Parathyroid adenoma (tissue), 2 donors: ENCODE data around the gene PALLD.

ENCODE experiments used
- H2AFZ ChIP-seq: fragments of 300-600 bp; sonication (generic); one replicate; pipeline ENCODE4 v1.7.0; 2017; ENCODE audit warnings: antibody characterized with exemption, mild to moderate bottlenecking
- H3K27ac ChIP-seq: fragments of 300-600 bp; sonication (generic); one replicate; pipeline ENCODE4 v1.7.0; 2017
- H3K27me3 ChIP-seq: fragments of 300-600 bp; sonication (generic); one replicate; pipeline ENCODE4 v1.7.0; 2017; ENCODE audit warnings: low read length; ENCODE audit not compliant: control insufficient read depth, insufficient read depth
- H3K36me3 ChIP-seq: fragments of 300-600 bp; sonication (generic); one replicate; pipeline ENCODE4 v1.7.0; 2017; ENCODE audit warnings: low read length; ENCODE audit not compliant: control insufficient read depth, insufficient read depth
- H3K4me1 ChIP-seq: fragments of 300-600 bp; sonication (generic); one replicate; pipeline ENCODE4 v1.7.0; 2017; ENCODE audit warnings: control low read depth
- H3K4me2 ChIP-seq: fragments of 300-600 bp; sonication (generic); one replicate; pipeline ENCODE4 v1.7.0; 2017; ENCODE audit warnings: low read length
- H3K4me3 ChIP-seq: fragments of 300-600 bp; sonication (generic); one replicate; pipeline ENCODE4 v1.7.0; 2017; ENCODE audit warnings: low read depth, low read length
- H3K79me2 ChIP-seq: fragments of 300-600 bp; sonication (generic); one replicate; pipeline ENCODE4 v1.7.0; 2017; ENCODE audit warnings: control low read depth
- H3K9ac ChIP-seq: fragments of 300-600 bp; sonication (generic); one replicate; pipeline ENCODE4 v1.7.0; 2017; ENCODE audit warnings: mild to moderate bottlenecking
- H3K9me3 ChIP-seq: fragments of 300-600 bp; sonication (generic); one replicate; pipeline ENCODE4 v1.7.0; 2017; ENCODE audit warnings: low read length; ENCODE audit not compliant: control insufficient read depth
- TF ChIP-seq, protein P1 (sequence below): fragments of 300-600 bp; sonication (generic); IDR thresholded peaks from one replicate; pipeline ENCODE4 v1.7.0; 2017; ENCODE audit warnings: antibody characterized with exemption, mild to moderate bottlenecking
- donor health status: primary hyperparathyroidism.

The PALLD gene

DNA sequence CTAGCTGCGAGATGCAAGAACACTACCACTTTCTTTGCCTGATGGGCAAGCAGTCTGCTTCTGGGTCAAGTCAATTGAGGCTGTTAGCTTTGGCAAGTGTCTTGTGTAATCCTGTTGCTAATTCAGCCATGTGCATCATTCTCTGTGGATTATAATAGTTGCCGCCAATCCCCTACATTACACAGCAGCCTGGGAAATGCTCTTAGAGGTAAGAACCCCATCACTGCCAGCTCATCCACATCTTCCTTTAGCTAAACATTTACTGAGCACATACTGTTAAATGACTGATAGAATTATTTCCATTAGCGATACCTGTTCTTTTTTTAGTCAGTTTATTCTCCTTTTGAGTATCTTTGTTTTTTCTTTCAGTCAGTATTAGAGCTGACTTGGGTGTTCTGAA, 397.0 kb downstream of the PALLD start:
- H3K4me3 ChIP-seq, result no peak overlapping the region
- TF ChIP-seq, protein P1, sequence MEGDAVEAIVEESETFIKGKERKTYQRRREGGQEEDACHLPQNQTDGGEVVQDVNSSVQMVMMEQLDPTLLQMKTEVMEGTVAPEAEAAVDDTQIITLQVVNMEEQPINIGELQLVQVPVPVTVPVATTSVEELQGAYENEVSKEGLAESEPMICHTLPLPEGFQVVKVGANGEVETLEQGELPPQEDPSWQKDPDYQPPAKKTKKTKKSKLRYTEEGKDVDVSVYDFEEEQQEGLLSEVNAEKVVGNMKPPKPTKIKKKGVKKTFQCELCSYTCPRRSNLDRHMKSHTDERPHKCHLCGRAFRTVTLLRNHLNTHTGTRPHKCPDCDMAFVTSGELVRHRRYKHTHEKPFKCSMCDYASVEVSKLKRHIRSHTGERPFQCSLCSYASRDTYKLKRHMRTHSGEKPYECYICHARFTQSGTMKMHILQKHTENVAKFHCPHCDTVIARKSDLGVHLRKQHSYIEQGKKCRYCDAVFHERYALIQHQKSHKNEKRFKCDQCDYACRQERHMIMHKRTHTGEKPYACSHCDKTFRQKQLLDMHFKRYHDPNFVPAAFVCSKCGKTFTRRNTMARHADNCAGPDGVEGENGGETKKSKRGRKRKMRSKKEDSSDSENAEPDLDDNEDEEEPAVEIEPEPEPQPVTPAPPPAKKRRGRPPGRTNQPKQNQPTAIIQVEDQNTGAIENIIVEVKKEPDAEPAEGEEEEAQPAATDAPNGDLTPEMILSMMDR, result no peak
- no peaks in the 10 kb centered on the region for H3K4me1 ChIP-seq
- no peaks in the 10 kb centered on the region for H3K36me3 ChIP-seq
- H3K27ac ChIP-seq, result no peak overlapping the region
- H3K4me2 ChIP-seq, result no peak overlapping the region
- no peak overlapping the region for H3K9ac ChIP-seq
- no peaks in the 10 kb centered on the region for H3K79me2 ChIP-seq
- H3K27me3 ChIP-seq, result no peaks in the 10 kb centered on the region
- H2AFZ ChIP-seq, result no peak overlapping the region
- H3K9me3 ChIP-seq, result no peaks in the 10 kb centered on the region

GRCh38 chr4:168900080-168900479, 403.2 kb downstream of the PALLD start:
- Histone ChIP-seq H3K9ac (no peak overlapping the region), H3K4me2 (no peak overlapping the region), H3K4me1 (no peaks in the 10 kb centered on the region), H2AFZ (no peak overlapping the region), H3K9me3 (no peaks in the 10 kb centered on the region), H3K36me3 (no peaks in the 10 kb centered on the region), H3K27ac (no peak overlapping the region), H3K27me3 (no peaks in the 10 kb centered on the region), H3K79me2 (no peaks in the 10 kb centered on the region), H3K4me3 (no peak overlapping the region)
- TF ChIP-seq, protein P1, result no peak

GRCh38 chr4:168907119-168907698, 410.4 kb downstream of the PALLD start:
- H3K36me3 ChIP-seq, result no peaks in the 10 kb centered on the region

DNA sequence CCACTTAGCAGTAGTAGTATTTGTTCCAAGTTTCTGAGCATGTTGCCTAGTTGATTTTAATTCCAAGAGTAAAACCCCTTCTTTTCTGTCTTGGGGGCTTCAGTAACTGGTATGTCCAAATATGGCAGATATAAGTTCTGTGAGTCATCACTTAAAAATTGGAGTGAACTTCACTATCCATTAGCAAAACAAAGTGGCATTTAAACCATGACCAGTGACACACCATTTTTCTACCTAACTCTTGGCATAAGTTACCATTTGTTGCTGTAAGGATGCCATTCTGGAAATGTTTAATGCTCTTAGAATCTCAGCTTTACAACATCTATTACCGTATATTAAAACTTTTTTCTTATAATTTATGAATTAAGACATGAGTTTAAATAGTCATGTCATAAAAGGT, 411.2 kb downstream of the PALLD start:
- no peak overlapping the region for H3K27ac ChIP-seq
- H3K79me2 ChIP-seq, result no peaks in the 10 kb centered on the region
- no peak overlapping the region for H3K9ac ChIP-seq

More at GRCh38 chr4:168907119-168907698, 410.4 kb downstream of the PALLD start:
- Histone ChIP-seq H3K27me3 (no peaks in the 10 kb centered on the region), H3K4me3 (no peak overlapping the region), H3K9ac (no peak overlapping the region), H3K27ac (no peak overlapping the region), H3K4me1 (no peaks in the 10 kb centered on the region), H3K4me2 (no peak overlapping the region), H2AFZ (no peak overlapping the region), H3K79me2 (no peaks in the 10 kb centered on the region), H3K9me3 (no peaks in the 10 kb centered on the region)
- TF ChIP-seq, protein P1, result no peak

More for the DNA sequence above, 411.2 kb downstream of the PALLD start:
- Histone ChIP-seq H3K36me3 (no peaks in the 10 kb centered on the region), H3K4me2 (no peak overlapping the region), H3K9me3 (no peaks in the 10 kb centered on the region), H3K4me1 (no peaks in the 10 kb centered on the region), H3K4me3 (no peak overlapping the region), H3K27me3 (no peaks in the 10 kb centered on the region), H2AFZ (no peak overlapping the region)
- TF ChIP-seq, protein P1, result no peak
